H9 (cell line): ENCODE measurements around the gene IRX4. TPM values are rescaled to one million over a fixed set of nuclear protein-coding genes. Genes with fewer than 3 reads are reported as not detected.

Experiments used
- DNase-seq: peaks from one replicate; pipeline ENCODE4 v3.0.0-alpha.2; 2017
- H2AFZ ChIP-seq: one replicate; pipeline ENCODE4 v1.6.1; 2013; ENCODE audit warnings: mild to moderate bottlenecking, low read length, control low read depth, moderate library complexity
- H2AK5ac ChIP-seq: 2 replicates; pipeline ENCODE4 v1.6.1; 2013; ENCODE audit warnings: low read length, control low read depth, mixed read lengths; ENCODE audit not compliant: insufficient read length
- H2BK120ac ChIP-seq: one replicate; pipeline ENCODE4 v1.6.1; 2013; ENCODE audit warnings: low read depth, mild to moderate bottlenecking, low read length, control low read depth, inconsistent platforms; ENCODE audit not compliant: poor library complexity, severe bottlenecking
- H2BK12ac ChIP-seq: 2 replicates; pipeline ENCODE4 v1.6.1; 2013; ENCODE audit warnings: low read length, control low read depth, mixed read lengths, low read depth; ENCODE audit not compliant: insufficient read length
- H2BK15ac ChIP-seq: 2 replicates; pipeline ENCODE4 v1.6.1; 2013; ENCODE audit warnings: low read depth, low read length, control low read depth
- H2BK20ac ChIP-seq: one replicate; pipeline ENCODE4 v1.6.1; 2013; ENCODE audit warnings: low read depth, mild to moderate bottlenecking, low read length, control low read depth, inconsistent platforms; ENCODE audit not compliant: poor library complexity, severe bottlenecking
- H2BK5ac ChIP-seq: 2 replicates; pipeline ENCODE4 v1.6.1; 2013; ENCODE audit warnings: low read length, control low read depth, mixed read lengths; ENCODE audit not compliant: insufficient read length
- H3K14ac ChIP-seq: 2 replicates; pipeline ENCODE4 v1.6.1; 2013; ENCODE audit warnings: low read length, control low read depth; ENCODE audit not compliant: insufficient read depth
- H3K18ac ChIP-seq: 2 replicates; pipeline ENCODE4 v1.6.1; 2013; ENCODE audit warnings: low read depth, mild to moderate bottlenecking, mixed read lengths, low read length, control low read depth; ENCODE audit not compliant: insufficient read length
- H3K23ac ChIP-seq: 2 replicates; pipeline ENCODE4 v1.6.1; 2013; ENCODE audit warnings: low read length, control low read depth, mixed read lengths, low read depth; ENCODE audit not compliant: insufficient read length
- H3K23me2 ChIP-seq: 2 replicates; pipeline ENCODE4 v1.6.1; 2013; ENCODE audit warnings: low read depth, mild to moderate bottlenecking, mixed read lengths, low read length, control low read depth; ENCODE audit not compliant: insufficient read length, poor library complexity, severe bottlenecking
- H3K27ac ChIP-seq: 2 replicates; pipeline ENCODE4 v1.5.1; 2013; ENCODE audit warnings: low read length, control low read depth, mixed read lengths, low read depth; ENCODE audit not compliant: insufficient read length
- H3K27me3 ChIP-seq: 2 replicates; pipeline ENCODE4 v1.6.1; 2013; ENCODE audit warnings: low read length, control low read depth, inconsistent platforms; ENCODE audit not compliant: insufficient read depth
- H3K4ac ChIP-seq: 2 replicates; pipeline ENCODE4 v1.6.1; 2013; ENCODE audit warnings: low read depth, mild to moderate bottlenecking, control low read depth, inconsistent platforms, low read length, moderate library complexity
- H3K4me1 ChIP-seq: 2 replicates; pipeline ENCODE4 v1.6.1; 2013; ENCODE audit warnings: low read length, control low read depth, inconsistent platforms; ENCODE audit not compliant: insufficient read depth
- H3K4me2 ChIP-seq: 2 replicates; pipeline ENCODE4 v1.6.1; 2013; ENCODE audit warnings: low read length, control low read depth, mixed read lengths; ENCODE audit not compliant: insufficient read length, insufficient read depth
- H3K56ac ChIP-seq: 2 replicates; pipeline ENCODE4 v1.6.1; 2013; ENCODE audit warnings: low read depth, mild to moderate bottlenecking, mixed read lengths, low read length, control low read depth; ENCODE audit not compliant: insufficient read length
- H3K79me1 ChIP-seq: 2 replicates; pipeline ENCODE4 v1.6.1; 2013; ENCODE audit warnings: low read depth, mild to moderate bottlenecking, moderate library complexity, low read length, control low read depth, inconsistent platforms; ENCODE audit not compliant: insufficient read depth, poor library complexity, severe bottlenecking
- H3K79me2 ChIP-seq: 2 replicates; pipeline ENCODE4 v1.6.1; 2013; ENCODE audit warnings: low read length, control low read depth, inconsistent platforms; ENCODE audit not compliant: insufficient read depth
- H3K9ac ChIP-seq: 2 replicates; pipeline ENCODE4 v1.6.1; 2013; ENCODE audit warnings: low read length, control low read depth, mixed read lengths; ENCODE audit not compliant: insufficient read length; ENCODE audit errors: extremely low read depth
- H3K9me3 ChIP-seq: one replicate; pipeline ENCODE4 v1.6.1; 2013; ENCODE audit warnings: low read depth, low read length, inconsistent platforms; ENCODE audit not compliant: control insufficient read depth
- H3T11ph ChIP-seq: one replicate; pipeline ENCODE4 v1.6.1; 2013; ENCODE audit warnings: mild to moderate bottlenecking, low read length, control low read depth, inconsistent platforms
- H4K20me1 ChIP-seq: one replicate; pipeline ENCODE4 v1.6.1; 2013; ENCODE audit not compliant: control insufficient read depth, insufficient read length, insufficient read depth
- H4K5ac ChIP-seq: 2 replicates; pipeline ENCODE4 v1.6.1; 2013; ENCODE audit warnings: low read depth, mild to moderate bottlenecking, mixed read lengths, low read length, control low read depth; ENCODE audit not compliant: insufficient read length
- H4K8ac ChIP-seq: replicated peaks from 2 replicates; pipeline ENCODE4 v1.6.1; 2013; ENCODE audit warnings: low read length, control low read depth, mixed read lengths, low read depth; ENCODE audit not compliant: insufficient read length
- H4K91ac ChIP-seq: 2 replicates; pipeline ENCODE4 v1.6.1; 2013; ENCODE audit warnings: low read depth, mild to moderate bottlenecking, moderate library complexity, mixed read lengths, low read length, control low read depth; ENCODE audit not compliant: insufficient read length
- H3K27ac Mint-ChIP-seq, 3 experiments: 2 replicates in 2 of 3; 3 replicates in 1 of 3; pipeline ENCODE4 v1.8.0; 2020 to 2021; ENCODE audit warnings: mixed read lengths in 3 of 3, mild to moderate bottlenecking in 1 of 3, moderate library complexity in 1 of 3
- H3K27me3 Mint-ChIP-seq: 2 replicates; pipeline ENCODE4 v1.8.0; 2021; ENCODE audit warnings: low read depth, mild to moderate bottlenecking, moderate library complexity, mixed read lengths
- H3K36me3 Mint-ChIP-seq, 3 experiments: 2 replicates in 2 of 3; 3 replicates in 1 of 3; pipeline ENCODE4 v1.8.0; 2020 to 2021; ENCODE audit warnings: low read depth in 3 of 3, mixed read lengths in 3 of 3; ENCODE audit not compliant: insufficient read depth in 1 of 3
- H3K4me1 Mint-ChIP-seq, 2 experiments: 2 replicates each; pipeline ENCODE4 v1.8.0; 2020; ENCODE audit warnings: mixed read lengths in 2 of 2
- H3K4me3 Mint-ChIP-seq, 2 experiments: 2 replicates in 1 of 2; 3 replicates in 1 of 2; pipeline ENCODE4 v1.8.0; 2020 to 2021; ENCODE audit warnings: mild to moderate bottlenecking in 2 of 2, mixed read lengths in 2 of 2, moderate library complexity in 1 of 2
- H3K9me3 Mint-ChIP-seq, 2 experiments: 2 replicates in 1 of 2; 3 replicates in 1 of 2; pipeline ENCODE4 v1.8.0; 2020; ENCODE audit warnings: mild to moderate bottlenecking in 2 of 2, mixed read lengths in 2 of 2, moderate library complexity in 1 of 2
- CTCF ChIP-seq: fragments of 200-600 bp; sonication (generic); conservative IDR thresholded peaks from 3 replicates; pipeline ENCODE4 v1.8.0; 2021; ENCODE audit warnings: antibody characterized with exemption, mild to moderate bottlenecking
- WGBS: extraction: QIAGEN DNeasy Blood & Tissue Kit; methylation state at CpG from one replicate; pipeline ENCODE4 v1.1.7; 2013; ENCODE audit warnings: missing lambda C conversion rate, low lambda C conversion rate, mixed read lengths; ENCODE audit not compliant: insufficient read length; ENCODE audit errors: extremely low coverage; 5-methylcytosine and 5-hydroxymethylcytosine counted together
- total RNA-seq: library from RNA; stranded (reverse); gene quantifications from 2 replicates; pipeline ENCODE4 v1.2.1, GENCODE V29; 2021

IRX4 gene
- total RNA-seq, 1 experiment from 2014 or later, result 3.2 TPM

GRCh38 chr5:1918488-1919208 is 35.9 kb upstream of the IRX4 start:
- Histone ChIP-seq H4K91ac (no peak overlapping the region), H3K4ac (no peak overlapping the region), H2BK20ac (no peak overlapping the region), H2BK120ac (no peak overlapping the region), H4K5ac (no peak overlapping the region), H3K9me3 (no peaks in the 10 kb centered on the region), H3K56ac (no peak overlapping the region), H3K23me2 (no peaks in the 10 kb centered on the region), H3K79me2 (no peaks in the 10 kb centered on the region), H3K14ac (no peak overlapping the region), H3K27ac (no peak overlapping the region), H3K79me1 (no peaks in the 10 kb centered on the region), H2BK12ac (no peak overlapping the region), H3K27me3 (no peaks in the 10 kb centered on the region), H2AFZ (no peak overlapping the region), H4K20me1 (no peaks in the 10 kb centered on the region), H3K23ac (no peak overlapping the region), H4K8ac (no peak overlapping the region), H2BK15ac (no peak overlapping the region), H3T11ph (no peak overlapping the region), H3K18ac (no peak overlapping the region), H3K9ac (no peak overlapping the region), H3K4me1 (no peaks in the 10 kb centered on the region; the same call in 1 of the 2 replicates), H3K4me2 (no peak overlapping the region), H2BK5ac (no peak overlapping the region), H2AK5ac (no peak overlapping the region)
- Mint-ChIP-seq H3K4me3 (no peak overlapping the region), H3K4me1 (no peaks in the 10 kb centered on the region), H3K36me3 (no peaks in the 10 kb centered on the region), H3K27me3 (peaks cover 9% of the 10 kb centered on the region), H3K27ac (no peak overlapping the region), H3K9me3 (no peaks in the 10 kb centered on the region; a peak in 2 of 5 replicates)
- DNase-seq, result no peak
- WGBS, result no CpG with 5 or more reads among the region's 18 CpGs
- TF ChIP-seq CTCF, result no peak
